GM13976 (cell line): Measurements from ENCODE around the gene NEIL1.
"Not testable (repeated sequence)": the region's sequence is repeated elsewhere in the genome, so short reads cannot be mapped to it uniquely, and the experiment has no call there.

Experiments used
- DNase-seq: peaks from one replicate; pipeline ENCODE4 v3.0.0; 2012; ENCODE audit warnings: low spot score
- in situ Hi-C: fragments of 300-500 bp; cut with MboI; formaldehyde crosslinking; loops from one replicate; pipeline ENCODE4 v1.12.0; 2022; ENCODE audit warnings: low sequenced_read_pairs, mixed read lengths, inconsistent platforms; ENCODE audit not compliant: unreplicated experiment
- TF ChIP-seq, protein P1 (sequence below): IDR thresholded peaks from 2 replicates; pipeline ENCODE4 v1.5.1; 2012; ENCODE audit warnings: borderline replicate concordance, mild to moderate bottlenecking; ENCODE audit not compliant: insufficient read depth; ENCODE audit errors: extremely low read depth, missing control alignments, control extremely low read depth

Gene NEIL1

DNA sequence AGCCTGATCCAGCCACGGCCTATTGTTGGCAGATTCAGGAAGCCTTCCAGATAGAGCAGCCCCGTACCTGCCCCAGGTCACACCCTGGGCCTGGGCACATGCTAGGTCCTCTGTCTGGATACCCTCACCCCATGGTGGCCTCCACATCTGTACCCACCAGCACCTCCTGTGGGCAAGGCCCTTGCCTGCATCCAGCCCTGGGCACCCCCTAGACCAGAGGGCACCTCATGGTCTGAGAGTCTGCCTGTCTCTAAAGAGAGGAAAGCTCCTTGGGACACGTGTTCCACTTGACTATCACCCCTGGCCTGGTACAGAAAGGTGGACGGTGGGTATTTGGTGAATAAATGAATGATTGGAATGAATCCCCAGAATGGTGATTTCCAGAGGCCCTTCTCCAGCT is 19.8 kb upstream of the NEIL1 start:
- in situ Hi-C loops, result no loop called here

DNA sequence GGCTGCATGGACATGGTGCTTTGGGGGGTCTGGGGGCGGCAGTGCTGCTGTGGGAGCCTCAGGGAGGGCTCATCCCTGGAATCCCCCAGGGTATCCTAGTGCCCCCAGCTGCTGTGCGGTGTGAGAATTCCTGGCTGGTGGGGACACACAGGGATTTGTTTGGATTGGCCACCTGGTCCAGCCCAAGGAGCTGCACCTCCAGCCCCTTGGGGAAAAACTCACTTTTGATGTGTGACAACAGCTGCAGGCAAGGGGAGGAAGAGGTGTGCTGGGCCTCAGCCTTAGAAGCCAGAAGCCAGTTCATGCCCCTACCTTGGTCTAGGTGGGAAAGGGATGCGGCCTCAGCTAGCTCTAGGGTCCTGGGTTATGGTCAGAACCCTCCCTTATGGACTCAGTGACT is 19.3 kb upstream of the NEIL1 start:
- TF ChIP-seq, protein P1, sequence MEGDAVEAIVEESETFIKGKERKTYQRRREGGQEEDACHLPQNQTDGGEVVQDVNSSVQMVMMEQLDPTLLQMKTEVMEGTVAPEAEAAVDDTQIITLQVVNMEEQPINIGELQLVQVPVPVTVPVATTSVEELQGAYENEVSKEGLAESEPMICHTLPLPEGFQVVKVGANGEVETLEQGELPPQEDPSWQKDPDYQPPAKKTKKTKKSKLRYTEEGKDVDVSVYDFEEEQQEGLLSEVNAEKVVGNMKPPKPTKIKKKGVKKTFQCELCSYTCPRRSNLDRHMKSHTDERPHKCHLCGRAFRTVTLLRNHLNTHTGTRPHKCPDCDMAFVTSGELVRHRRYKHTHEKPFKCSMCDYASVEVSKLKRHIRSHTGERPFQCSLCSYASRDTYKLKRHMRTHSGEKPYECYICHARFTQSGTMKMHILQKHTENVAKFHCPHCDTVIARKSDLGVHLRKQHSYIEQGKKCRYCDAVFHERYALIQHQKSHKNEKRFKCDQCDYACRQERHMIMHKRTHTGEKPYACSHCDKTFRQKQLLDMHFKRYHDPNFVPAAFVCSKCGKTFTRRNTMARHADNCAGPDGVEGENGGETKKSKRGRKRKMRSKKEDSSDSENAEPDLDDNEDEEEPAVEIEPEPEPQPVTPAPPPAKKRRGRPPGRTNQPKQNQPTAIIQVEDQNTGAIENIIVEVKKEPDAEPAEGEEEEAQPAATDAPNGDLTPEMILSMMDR, result no peak
- DNase-seq, result no peak
- in situ Hi-C loops, result no loop called here

More for the DNA sequence above, 19.8 kb upstream of the NEIL1 start:
- TF ChIP-seq, protein P1, result no peak
- no peak for DNase-seq

DNA sequence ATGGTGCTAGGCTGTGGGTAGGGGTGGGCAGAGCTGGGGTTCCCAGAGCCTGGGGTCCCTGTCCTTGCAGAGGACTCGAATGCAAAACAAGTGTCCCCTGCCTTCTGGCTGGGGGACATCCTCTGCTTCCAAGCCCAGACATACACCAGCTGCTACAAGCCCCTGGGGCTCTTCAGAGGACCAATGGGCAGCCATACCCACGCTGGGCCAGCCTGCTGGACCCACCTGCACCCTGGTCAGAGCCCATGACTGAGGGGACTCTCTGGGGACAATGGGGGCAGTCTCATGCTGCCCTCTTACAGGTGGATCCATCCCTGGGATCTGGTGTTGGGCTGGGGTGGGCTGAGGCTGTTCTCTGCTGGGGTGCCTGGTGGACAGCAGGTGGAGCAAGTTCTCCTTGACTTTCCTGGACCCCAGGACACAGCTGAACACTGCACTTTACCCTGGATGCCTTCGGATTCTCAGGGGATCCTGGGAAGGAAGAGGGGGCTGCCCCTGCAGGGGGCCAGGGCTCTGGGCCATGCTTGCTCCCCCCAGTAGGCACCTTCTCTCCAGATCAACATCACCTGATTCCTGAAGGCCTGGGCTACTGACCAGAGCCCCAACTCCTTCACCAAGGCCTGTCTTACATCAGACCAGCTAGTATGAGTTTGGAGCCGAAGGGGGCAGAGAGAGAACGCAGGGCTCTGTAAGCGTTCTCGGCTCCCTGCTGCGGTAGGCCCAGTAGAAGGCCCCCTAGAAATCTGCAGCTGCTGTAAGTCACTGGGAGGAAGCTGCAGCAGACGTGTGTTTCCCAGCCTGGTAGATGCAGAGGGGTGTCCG is 18.1 kb upstream of the NEIL1 start:
- in situ Hi-C loops, result no loop called here
- no peak for DNase-seq

DNA sequence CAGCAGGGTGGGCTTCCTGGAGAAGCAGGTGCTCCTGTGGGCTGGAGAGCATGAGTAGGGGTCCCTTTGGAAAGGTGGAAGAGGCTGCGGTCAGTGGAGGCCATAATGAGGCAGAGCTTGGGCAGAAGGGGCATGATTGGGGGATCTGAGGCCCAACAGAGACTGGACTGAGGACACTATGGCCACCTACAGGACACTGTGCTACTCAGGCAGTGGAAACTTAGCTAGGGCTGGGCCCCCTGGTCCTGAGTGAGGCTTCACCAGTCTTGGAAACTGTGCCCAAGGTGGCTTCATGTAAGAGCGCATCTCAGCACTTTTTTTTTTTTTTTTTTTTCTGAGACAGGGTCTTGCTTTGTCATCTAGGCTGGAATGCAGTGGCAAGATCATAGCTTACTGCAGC is 17.3 kb upstream of the NEIL1 start:
- no peak for DNase-seq
- in situ Hi-C loops, result no loop called here
- TF ChIP-seq, protein P1, result no peak

More for the DNA sequence above, 18.1 kb upstream of the NEIL1 start:
- TF ChIP-seq, protein P1, result no peak

DNA sequence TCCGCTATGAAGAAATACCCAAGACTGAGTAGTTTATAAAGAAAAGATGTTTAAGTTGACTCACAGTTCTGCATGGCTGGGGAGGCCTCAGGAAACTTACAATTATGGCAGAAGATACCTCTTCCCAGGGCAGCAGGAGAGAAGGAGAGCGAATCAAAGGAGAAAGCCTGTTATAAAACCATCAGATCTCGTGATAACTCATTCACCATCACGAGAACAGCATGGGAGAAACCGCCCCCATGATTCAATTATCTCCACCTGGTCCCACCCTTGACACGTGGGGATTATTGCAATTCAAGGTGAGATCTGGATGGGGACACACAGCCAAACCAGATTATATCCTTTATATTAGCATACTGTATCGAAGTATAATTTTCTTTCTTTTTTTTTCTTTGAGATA is 14.7 kb upstream of the NEIL1 start:
- in situ Hi-C loops, DNase-seq: not testable (repeated sequence)

DNA sequence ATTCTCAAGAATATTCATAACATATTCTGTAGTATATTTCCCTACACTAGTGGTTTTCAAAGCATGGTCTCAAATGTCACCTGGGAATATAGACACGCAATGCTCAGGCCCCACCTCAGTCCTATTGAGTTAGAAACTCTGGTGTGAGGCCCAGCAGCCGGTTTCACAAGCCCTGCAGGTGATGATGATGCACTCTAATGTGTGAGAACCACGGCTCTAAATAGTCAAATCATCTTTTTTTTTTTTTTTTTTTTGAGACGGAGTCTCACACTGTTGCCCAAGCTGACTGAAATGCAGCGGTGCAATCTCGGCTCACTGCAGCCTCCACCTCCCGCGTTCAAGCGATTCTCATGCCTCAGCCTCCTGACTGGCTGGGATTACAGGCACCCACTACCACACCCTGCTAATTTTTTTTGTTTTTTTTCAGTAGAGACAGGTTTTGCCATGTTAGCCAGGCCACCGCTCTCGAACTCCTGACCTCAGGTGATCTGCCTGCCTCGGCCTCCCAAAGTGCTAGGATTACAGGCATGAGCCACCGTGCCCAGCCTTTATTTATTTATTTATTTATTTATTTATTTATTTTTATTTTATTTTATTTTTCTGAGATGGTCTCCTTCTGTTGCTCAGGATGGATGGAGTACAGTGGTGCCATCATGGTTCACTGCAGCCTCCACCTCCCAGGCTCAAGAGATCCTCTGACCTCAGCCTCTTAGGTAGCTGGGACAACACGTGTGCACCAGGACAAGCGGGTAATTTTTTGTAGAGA is 13.0 kb upstream of the NEIL1 start:
- peak; percentile 31 for DNase-seq
- in situ Hi-C loops, result not testable (repeated sequence)

DNA sequence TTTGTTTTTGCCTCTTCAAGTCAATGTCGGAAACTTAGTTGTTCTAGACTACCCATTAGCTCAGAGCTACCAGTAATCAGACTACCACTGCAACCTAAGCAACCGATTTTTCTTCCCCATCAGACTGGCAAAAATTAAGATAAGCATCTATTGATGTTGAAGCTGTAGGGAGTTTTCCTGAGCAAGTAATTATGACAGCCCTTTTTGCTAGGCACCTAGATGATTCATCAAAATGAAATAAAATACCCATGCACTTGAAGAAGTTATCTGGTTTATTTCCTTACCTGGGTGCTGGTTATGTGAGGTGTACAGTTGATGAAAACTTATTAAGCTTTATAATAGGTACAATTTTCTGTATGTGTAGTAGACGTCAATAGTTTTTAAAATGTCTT is 11.5 kb upstream of the NEIL1 start:
- in situ Hi-C loops, result no loop called here
- no peak for DNase-seq
- TF ChIP-seq, protein P1, result no peak
